Smooth muscle cell (in vitro differentiated cells): ENCODE measurements around the gene PM20D1. TPM values are rescaled to one million over a fixed set of nuclear protein-coding genes. Genes with fewer than 3 reads are reported as not detected.
"Not testable (repeated sequence)": the region's sequence is repeated elsewhere in the genome, so short reads cannot be mapped to it uniquely, and the experiment has no call there.

Source experiments
- DNase-seq: peaks from one replicate; lab custom pipeline; 2025; ENCODE audit not compliant: unreplicated experiment; lab: John Stamatoyannopoulos, UW
- H2AFZ ChIP-seq: fragments of 200-600 bp; sonication (generic); 2 replicates; pipeline ENCODE4 v1.6.0; 2016; ENCODE audit warnings: antibody characterized with exemption, low read depth, mild to moderate bottlenecking
- H3F3A ChIP-seq: fragments of 200-600 bp; sonication (generic); 2 replicates; pipeline ENCODE4 v1.6.0; 2017; ENCODE audit warnings: antibody characterized with exemption, low read depth
- H3K27ac ChIP-seq: fragments of 200-600 bp; sonication (generic); 2 replicates; pipeline ENCODE4 v1.5.1; 2016; ENCODE audit warnings: low read depth, mild to moderate bottlenecking
- H3K27me3 ChIP-seq: fragments of 200-600 bp; sonication (generic); 2 replicates; pipeline ENCODE4 v1.6.1; 2016; ENCODE audit warnings: low read depth, mild to moderate bottlenecking
- H3K36me3 ChIP-seq: fragments of 200-600 bp; sonication (generic); 2 replicates; pipeline ENCODE4 v1.5.1; 2016; ENCODE audit warnings: low read depth
- H3K4me1 ChIP-seq: fragments of 200-600 bp; sonication (generic); 2 replicates; pipeline ENCODE4 v1.5.1; 2016; ENCODE audit warnings: low read depth
- H3K4me2 ChIP-seq: fragments of 200-600 bp; sonication (generic); 2 replicates; pipeline ENCODE4 v1.6.0; 2016; ENCODE audit warnings: mild to moderate bottlenecking
- H3K4me3 ChIP-seq: fragments of 200-600 bp; sonication (generic); 2 replicates; pipeline ENCODE4 v1.5.1; 2016; ENCODE audit warnings: mild to moderate bottlenecking
- H3K79me2 ChIP-seq: fragments of 200-600 bp; sonication (generic); 2 replicates; pipeline ENCODE4 v1.6.0; 2016; ENCODE audit warnings: low read depth, mild to moderate bottlenecking
- H3K9ac ChIP-seq: fragments of 200-600 bp; sonication (generic); 2 replicates; pipeline ENCODE4 v1.6.0; 2016; ENCODE audit warnings: low read depth
- H3K9me3 ChIP-seq: fragments of 200-600 bp; sonication (generic); replicated peaks from 2 replicates; pipeline ENCODE4 v1.5.1; 2016; ENCODE audit warnings: low read depth
- H4K20me1 ChIP-seq: fragments of 200-600 bp; sonication (generic); 2 replicates; pipeline ENCODE4 v1.6.0; 2016; ENCODE audit warnings: low read depth
- CTCF ChIP-seq: fragments of 200-600 bp; sonication (generic); IDR thresholded peaks from 2 replicates; pipeline ENCODE4 v1.5.1; 2017; ENCODE audit warnings: borderline replicate concordance, mild to moderate bottlenecking, antibody characterized with exemption; ENCODE audit not compliant: insufficient read depth, poor library complexity, severe bottlenecking
- WGBS: methylation state at CpG from one replicate; pipeline ENCODE4 v1.1.7; 2016; ENCODE audit warnings: low lambda C conversion rate; 5-methylcytosine and 5-hydroxymethylcytosine counted together
- polyA plus RNA-seq: library from polyadenylated mRNA; unstranded; fragments of >200 nt; fragmentation: Nextera tagmentation; extraction: Ambion mirVana; gene quantifications from 2 replicates; pipeline ENCODE4 v1.2.1, GENCODE V29; 2016
- total RNA-seq: library from RNA; depleted of rRNA; stranded (reverse); fragments of >200 nt; gene quantifications from 2 replicates; pipeline ENCODE4 v1.2.3, GENCODE V29; 2014

PM20D1 gene
- total and polyA plus RNA-seq, 2 experiments from 2014 or later: not detected

GRCh38 chr1:205889006-205889405 lies 39.1 kb upstream of the PM20D1 start:
- H3K4me3 ChIP-seq, H3K4me2 ChIP-seq, DNase-seq, H3K79me2 ChIP-seq, H3K9ac ChIP-seq, H3K36me3 ChIP-seq, H3K27ac ChIP-seq, H4K20me1 ChIP-seq, H3K9me3 ChIP-seq, H3F3A ChIP-seq, H2AFZ ChIP-seq, H3K4me1 ChIP-seq, H3K27me3 ChIP-seq: not testable (repeated sequence)
- WGBS: 76% methylated on average over 4 of the region's 4 CpGs

- no peak for TF ChIP-seq CTCF
- H3F3A ChIP-seq: no peaks in the 10 kb centered on the region
- peaks cover 4% of the 10 kb centered on the region for H3K79me2 ChIP-seq
- no peak overlapping the region for H3K4me2 ChIP-seq
- no peak for DNase-seq
- no peak overlapping the region for H2AFZ ChIP-seq
- H3K27ac ChIP-seq: no peak overlapping the region
- H3K27me3 ChIP-seq: no peaks in the 10 kb centered on the region
- peaks cover 2% of the 10 kb centered on the region for H3K36me3 ChIP-seq
- H3K9me3 ChIP-seq: no peaks in the 10 kb centered on the region
- H3K4me3 ChIP-seq: no peak overlapping the region
- H3K9ac ChIP-seq: no peak overlapping the region
- no peaks in the 10 kb centered on the region for H4K20me1 ChIP-seq
- H3K4me1 ChIP-seq: no peaks in the 10 kb centered on the region
Observed at GRCh38 chr1:205883792-205884191, 33.9 kb upstream of the PM20D1 start.

DNA sequence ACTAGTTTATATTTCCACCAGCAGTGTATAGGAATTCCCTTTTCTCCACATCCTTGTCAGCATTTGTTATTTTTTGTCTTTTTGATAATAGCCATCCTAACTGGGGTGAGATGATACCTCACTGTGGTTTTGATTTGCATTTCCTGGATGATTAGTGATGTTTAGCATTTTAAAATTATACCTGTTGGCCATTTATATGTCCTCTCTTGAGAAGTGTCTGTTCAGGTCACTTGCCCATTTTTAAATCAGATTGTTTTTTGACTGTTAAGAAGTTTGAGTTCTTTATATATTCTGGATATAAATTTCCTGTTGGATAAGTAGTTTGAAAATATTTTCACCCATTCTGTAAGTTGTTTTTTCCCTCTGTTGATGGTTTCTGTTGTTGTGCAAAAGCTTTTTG lies 31.0 kb upstream of the PM20D1 start:
- no peak overlapping the region for H3K4me2 ChIP-seq
- H3K79me2 ChIP-seq: peaks cover 4% of the 10 kb centered on the region
- H3F3A ChIP-seq: no peaks in the 10 kb centered on the region
- H3K9me3 ChIP-seq: no peaks in the 10 kb centered on the region
- H3K4me3 ChIP-seq: no peak overlapping the region
- H3K27me3 ChIP-seq: no peaks in the 10 kb centered on the region
- DNase-seq: no peak
- no peak overlapping the region for H2AFZ ChIP-seq
- H3K27ac ChIP-seq: no peak overlapping the region
- H3K36me3 ChIP-seq: peaks cover 7% of the 10 kb centered on the region
- no peaks in the 10 kb centered on the region for H3K4me1 ChIP-seq
- no peaks in the 10 kb centered on the region for H4K20me1 ChIP-seq
- H3K9ac ChIP-seq: no peak overlapping the region
- no peak for TF ChIP-seq CTCF

DNA sequence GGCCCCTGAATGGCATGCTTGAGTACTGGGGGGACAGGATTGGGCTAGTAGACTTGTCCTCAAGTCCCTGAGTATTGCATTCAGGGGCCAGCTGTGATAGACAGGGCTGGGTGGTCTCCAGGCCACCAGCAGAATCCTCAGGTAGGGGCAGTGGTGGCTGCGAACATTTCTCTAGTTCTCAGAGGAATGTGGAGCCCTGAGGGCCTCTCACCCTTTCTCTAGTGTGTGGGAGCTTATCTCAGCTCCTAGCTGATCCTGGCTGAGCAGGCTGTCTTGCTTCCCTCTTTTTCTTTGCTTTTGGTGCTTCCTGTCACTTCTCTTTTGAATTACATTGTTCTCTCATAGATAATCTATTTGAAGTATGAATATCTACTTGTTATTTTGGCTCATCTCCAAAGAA lies 30.0 kb upstream of the PM20D1 start:
- no peak for TF ChIP-seq CTCF
- Histone ChIP-seq H3F3A (no peaks in the 10 kb centered on the region), H3K4me1 (no peaks in the 10 kb centered on the region), H3K9me3 (no peaks in the 10 kb centered on the region), H2AFZ (no peak overlapping the region), H3K27ac (no peak overlapping the region), H3K4me2 (no peak overlapping the region), H3K27me3 (no peaks in the 10 kb centered on the region), H3K4me3 (no peak overlapping the region), H3K79me2 (peaks cover 4% of the 10 kb centered on the region), H4K20me1 (no peaks in the 10 kb centered on the region), H3K36me3 (peaks cover 7% of the 10 kb centered on the region), H3K9ac (no peak overlapping the region)
- no peak for DNase-seq
- WGBS: 64% methylated on average over 1 of the region's 1 CpG
